Inferior parietal cortex (tissue), 1 donor: Measurements from ENCODE around the gene EEPD1.

Experiments
- DNase-seq: peaks from one replicate; pipeline ENCODE4 v3.0.0-alpha.2; 2016; ENCODE audit errors: extremely low spot score

EEPD1 gene

GRCh38 chr7:36299223-36299774, 146.2 kb downstream of the EEPD1 start:
- no peak for DNase-seq

- DNase-seq = no peak
These were observed 146.8 kb downstream of the EEPD1 start for GRCh38 chr7:36299823-36300341.

DNA sequence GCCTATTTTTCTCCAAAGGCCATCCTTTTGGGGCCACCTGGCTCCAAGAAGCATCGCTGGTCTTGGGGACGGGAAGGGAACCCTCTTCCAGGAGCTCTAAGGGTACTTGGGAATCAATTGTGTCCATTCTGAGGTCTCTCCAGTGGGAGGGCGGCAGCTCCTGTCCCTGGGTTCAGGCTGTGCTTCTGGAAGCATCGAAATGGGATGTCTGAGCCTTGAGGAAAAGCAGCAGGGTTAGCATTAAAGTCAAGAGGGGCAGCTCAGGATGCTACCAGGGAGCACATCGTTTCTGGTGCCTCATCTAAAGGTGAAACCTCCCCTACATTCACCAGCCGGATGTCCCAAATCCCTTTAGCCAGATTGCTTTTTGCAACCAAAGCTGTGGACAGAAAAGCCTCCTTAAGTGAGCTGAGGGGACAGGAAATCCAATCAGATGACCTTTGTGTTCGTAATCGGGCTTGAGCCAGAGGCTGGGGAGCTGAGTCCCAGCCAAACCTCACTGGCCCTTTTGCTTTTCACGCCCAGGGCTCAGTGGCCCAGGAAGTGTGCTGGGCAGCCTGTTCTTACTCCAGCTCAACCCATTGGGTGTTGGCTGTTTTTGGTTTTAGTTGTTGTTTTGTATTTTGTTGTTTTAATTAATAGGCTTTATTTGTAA, 147.8 kb downstream of the EEPD1 start:
- no peak for DNase-seq

DNA sequence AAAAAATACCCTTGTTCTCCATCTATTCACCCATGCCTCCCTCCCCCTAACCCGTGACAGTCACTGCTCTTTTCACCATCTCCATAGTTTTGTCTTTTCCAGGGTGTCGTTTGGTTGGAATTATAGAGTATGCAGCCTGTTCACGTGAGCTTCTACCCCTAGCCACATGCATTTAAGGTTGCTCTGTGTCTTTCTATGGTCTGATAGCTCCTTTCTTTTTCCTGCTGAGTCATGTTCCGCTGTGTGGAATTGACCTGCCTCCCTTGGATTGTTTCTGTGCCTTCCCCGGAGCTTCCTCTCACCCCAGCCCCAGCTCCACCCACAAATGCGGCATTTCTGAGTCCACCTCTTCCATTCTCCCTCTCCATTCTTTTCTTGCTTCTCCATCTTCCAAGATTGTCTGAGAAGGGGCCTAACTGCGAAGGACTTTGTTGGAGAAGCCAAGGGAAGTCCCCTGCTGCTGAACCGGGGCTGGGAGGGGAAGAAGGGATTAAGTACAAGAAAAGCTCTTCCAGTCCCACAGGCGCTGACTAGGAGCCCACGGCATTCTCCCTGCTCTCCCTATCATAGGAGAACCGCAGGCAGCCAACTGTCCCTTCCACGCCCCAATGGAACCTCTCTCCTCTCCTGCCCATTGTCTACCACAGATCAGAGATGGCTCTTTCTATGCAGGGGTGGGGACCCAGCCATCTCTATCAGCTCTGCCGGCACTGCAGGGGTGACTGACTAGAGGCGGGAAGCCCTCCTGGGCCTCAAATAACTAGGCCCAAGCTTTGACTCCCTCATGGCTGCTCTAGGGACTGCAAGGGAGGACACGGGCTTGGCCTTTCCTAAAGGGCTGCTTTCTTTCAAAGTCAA, 149.1 kb downstream of the EEPD1 start:
- no peak for DNase-seq

GRCh38 chr7:36303202-36304098, 150.4 kb downstream of the EEPD1 start:
- DNase-seq = peak; percentile 84

- no peak for DNase-seq
These were observed 151.0 kb downstream of the EEPD1 start for GRCh38 chr7:36304099-36304425.

GRCh38 chr7:36305226-36305625, 152.2 kb downstream of the EEPD1 start:
- DNase-seq = no peak

GRCh38 chr7:36305648-36306047, 152.6 kb downstream of the EEPD1 start:
- DNase-seq = no peak

DNA sequence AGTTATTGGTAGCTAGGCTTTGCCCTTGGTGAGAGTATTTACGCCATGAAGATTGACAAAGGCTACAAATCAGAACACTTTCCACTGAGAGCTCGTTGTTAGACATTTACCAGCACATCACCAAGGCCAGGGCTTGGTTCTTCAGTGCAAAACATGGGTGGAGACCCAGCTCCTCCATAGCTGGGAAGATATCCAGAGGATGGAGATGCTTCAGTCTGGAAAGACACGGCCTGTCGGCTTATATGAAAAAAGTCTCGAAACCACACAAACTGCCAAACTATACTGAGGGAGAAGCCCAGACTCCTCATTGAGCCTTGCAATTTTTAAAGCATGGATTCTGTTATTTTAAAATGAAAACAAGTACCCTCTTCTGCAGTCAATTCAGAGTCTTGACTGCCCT, 153.2 kb downstream of the EEPD1 start:
- no peak for DNase-seq

GRCh38 chr7:36306722-36307121, 153.7 kb downstream of the EEPD1 start:
- no peak for DNase-seq

DNA sequence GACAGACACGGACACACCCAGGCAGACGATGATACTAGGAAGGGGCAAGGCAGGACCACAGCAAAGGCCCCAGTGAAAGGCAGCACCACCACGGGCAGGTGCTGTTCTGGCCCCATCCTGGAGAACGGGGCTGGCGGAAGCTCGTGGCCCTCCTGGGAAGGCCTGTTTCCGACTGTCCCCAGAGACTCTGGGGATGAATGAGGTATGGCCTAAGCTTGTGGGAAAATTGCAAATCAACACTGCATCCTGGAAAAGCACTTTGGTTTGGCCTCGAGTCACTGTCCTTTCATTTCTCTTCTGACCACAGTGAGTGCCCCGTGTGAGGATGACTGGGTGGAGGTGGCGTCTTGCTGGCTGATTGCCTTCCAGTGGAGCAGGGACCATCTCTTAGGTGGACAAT, 155.0 kb downstream of the EEPD1 start:
- no peak for DNase-seq

DNA sequence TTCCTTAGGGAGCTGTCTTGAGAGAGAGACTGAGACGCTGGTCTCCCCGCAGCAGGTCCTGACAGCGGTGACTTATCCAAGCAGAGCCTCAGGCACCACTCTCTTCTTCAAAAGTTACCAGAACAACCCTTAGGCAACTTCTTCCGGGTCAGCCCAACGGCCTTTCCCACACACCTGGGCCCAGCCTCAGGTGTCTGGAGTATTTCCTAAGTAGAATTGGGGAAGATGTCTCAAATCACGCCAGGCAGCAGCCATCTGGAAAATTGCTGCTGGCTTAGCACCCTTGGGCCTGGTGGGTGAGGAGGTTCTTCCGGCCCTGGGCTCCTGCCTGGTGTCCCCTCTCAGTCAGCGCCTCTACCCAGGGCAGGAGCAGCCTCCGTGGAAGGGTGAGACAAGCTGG, 156.2 kb downstream of the EEPD1 start:
- no peak for DNase-seq

- DNase-seq = no peak
These were observed 156.7 kb downstream of the EEPD1 start for GRCh38 chr7:36309716-36310115.

DNA sequence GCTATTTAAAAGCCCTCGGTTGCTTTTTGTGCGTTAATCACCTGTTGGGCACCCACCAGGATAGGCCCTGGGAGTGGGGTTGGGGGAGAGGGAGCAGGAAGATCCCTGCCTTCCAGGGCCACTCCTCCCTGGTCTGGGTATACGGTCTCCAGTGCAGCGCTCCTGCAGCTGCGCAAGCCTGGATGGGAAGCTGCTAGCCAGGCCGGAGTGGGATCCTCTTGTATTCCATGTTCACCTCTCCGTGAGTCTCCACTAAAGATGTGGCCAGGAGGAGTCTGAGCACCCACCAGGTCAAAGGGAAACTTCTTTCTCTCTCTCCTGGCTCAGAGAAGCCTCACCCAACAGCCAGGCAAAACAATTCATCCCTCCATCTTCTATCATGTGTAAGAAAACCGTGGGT, 157.8 kb downstream of the EEPD1 start:
- no peak for DNase-seq

DNA sequence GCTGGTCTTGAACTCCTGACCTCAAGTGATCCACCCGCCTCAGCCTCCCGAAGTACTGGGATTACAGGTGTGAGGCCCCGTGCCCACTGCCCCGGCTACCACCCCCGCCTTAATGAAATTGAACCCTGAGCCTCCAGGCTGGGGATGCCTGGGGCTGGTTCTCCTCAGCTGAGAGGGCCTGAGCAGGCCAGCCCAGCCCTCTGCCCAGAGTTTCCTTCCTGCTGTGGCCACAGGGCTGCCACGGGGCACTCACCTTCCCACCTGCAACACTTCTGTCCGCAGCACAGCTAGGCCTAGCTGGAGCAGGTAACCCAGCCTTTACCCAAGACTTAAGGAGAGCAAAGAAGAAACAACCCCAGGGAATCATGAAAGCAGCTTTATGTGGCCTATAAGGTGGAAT, 158.5 kb downstream of the EEPD1 start:
- DNase-seq = no peak

DNA sequence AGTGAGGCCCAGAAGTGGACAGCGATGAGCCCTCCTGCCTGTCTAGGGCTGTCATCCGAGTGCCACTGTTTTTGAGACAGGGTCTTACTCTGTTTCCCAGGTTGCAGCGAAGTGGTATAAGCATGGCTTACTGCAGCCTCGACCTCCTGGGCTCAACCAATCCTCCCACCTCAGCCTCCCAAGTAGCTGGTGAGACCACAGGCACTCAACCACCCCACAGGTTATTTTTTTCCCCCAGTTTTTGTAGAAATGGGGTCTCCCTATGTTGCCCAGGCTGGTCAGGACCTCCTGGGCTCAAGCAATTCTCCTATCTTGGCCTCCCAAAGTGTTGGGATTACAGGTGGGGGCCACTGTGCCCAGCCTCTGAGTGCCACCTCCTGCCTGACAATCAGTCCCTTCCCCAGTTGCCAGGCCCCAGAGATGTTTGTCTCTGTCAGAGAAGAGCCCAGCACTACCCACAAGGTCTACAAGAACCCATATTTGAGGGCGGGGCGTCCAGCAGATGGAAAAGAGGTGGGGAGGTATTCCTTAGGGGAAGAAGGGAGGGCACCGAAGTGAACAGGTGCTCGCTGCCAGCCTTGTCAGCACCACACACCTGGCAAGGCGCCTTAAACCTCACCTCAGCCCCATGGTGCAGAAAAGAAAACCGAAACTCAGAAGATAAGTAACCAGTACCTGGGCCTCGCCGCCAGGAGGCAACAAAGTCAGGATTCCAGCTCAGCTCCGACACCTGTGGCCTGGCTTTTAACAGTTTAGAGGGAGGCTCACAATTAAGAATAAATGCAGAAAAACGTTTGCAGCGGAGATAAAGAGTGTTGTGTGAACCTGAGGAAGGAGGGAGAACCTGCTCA, 159.2 kb downstream of the EEPD1 start:
- no peak for DNase-seq

- DNase-seq = no peak
These were observed 159.9 kb downstream of the EEPD1 start for GRCh38 chr7:36312915-36313334.

- DNase-seq = no peak
These were observed 160.6 kb downstream of the EEPD1 start for GRCh38 chr7:36313607-36314006.

DNA sequence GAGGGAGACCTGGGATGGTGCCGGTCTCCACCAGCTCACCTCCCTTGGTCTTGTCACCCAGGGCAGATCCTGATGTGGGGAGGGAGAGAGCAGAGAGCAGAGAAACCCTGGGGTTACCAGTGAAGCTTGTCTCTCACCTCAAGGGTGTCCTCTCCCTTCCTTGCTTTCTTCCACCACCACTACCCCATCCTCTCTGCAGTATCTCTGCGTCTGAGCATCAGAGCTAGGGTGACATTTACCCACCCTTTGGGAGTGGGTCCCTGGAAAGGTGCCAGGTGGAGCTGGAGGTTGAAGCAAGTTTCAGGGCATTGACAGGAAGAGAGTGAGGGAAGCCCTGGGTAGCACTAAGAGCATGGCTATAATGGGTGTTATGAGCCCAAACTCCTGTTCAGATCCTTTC, 161.4 kb downstream of the EEPD1 start:
- DNase-seq = no peak

- DNase-seq = no peak
These were observed 162.4 kb downstream of the EEPD1 start for GRCh38 chr7:36315309-36315944.
